Mesenchymal stem cell (in vitro differentiated cells and primary cell): ENCODE results near the gene EGFLAM.
A peak's percentile ranks its signal among the peaks of the same experiment; 100 is the strongest.

Experiments
- DNase-seq: peaks from one replicate; pipeline ENCODE4 v3.0.0-alpha.2; 2013
- H2AFZ ChIP-seq: one replicate; pipeline ENCODE4 v1.6.1; 2013; ENCODE audit warnings: low read depth, mild to moderate bottlenecking, control low read depth, inconsistent platforms, low read length, moderate library complexity
- H2AK5ac ChIP-seq: 2 replicates; pipeline ENCODE4 v1.6.1; 2013; ENCODE audit warnings: low read length, moderate library complexity, mild to moderate bottlenecking, inconsistent platforms; ENCODE audit not compliant: severe bottlenecking
- H2BK120ac ChIP-seq: one replicate; pipeline ENCODE4 v1.6.1; 2013; ENCODE audit warnings: low read depth, mild to moderate bottlenecking, inconsistent platforms, low read length, moderate library complexity
- H2BK12ac ChIP-seq, 2 experiments: one replicate each; pipeline ENCODE4 v1.6.1; 2013; ENCODE audit warnings: inconsistent platforms in 2 of 2, low read length in 2 of 2, mild to moderate bottlenecking in 2 of 2, moderate library complexity in 2 of 2, control low read depth in 1 of 2
- H2BK15ac ChIP-seq: one replicate; pipeline ENCODE4 v1.6.1; 2013; ENCODE audit warnings: mild to moderate bottlenecking, low read depth, inconsistent platforms; ENCODE audit not compliant: poor library complexity, severe bottlenecking
- H2BK5ac ChIP-seq: 2 replicates; pipeline ENCODE4 v1.6.1; 2013; ENCODE audit warnings: low read depth, mild to moderate bottlenecking, low read length, control low read depth, inconsistent platforms; ENCODE audit not compliant: poor library complexity, severe bottlenecking
- H3K14ac ChIP-seq, 2 experiments: one replicate each; pipeline ENCODE4 v1.6.1; 2013; ENCODE audit warnings: inconsistent platforms in 2 of 2, low read length in 2 of 2, control low read depth in 1 of 2, mild to moderate bottlenecking in 1 of 2, moderate library complexity in 1 of 2
- H3K18ac ChIP-seq, 2 experiments: one replicate each; pipeline ENCODE4 v1.6.1; 2013; ENCODE audit warnings: inconsistent platforms in 2 of 2, low read length in 2 of 2, control low read depth in 1 of 2, low read depth in 1 of 2, mild to moderate bottlenecking in 1 of 2
- H3K23ac ChIP-seq, 2 experiments: one replicate each; pipeline ENCODE4 v1.6.1; 2013; ENCODE audit warnings: inconsistent platforms in 2 of 2, low read length in 2 of 2, mild to moderate bottlenecking in 2 of 2, moderate library complexity in 2 of 2, control low read depth in 1 of 2
- H3K27ac ChIP-seq: 2 replicates; pipeline ENCODE4 v1.5.1; 2013; ENCODE audit warnings: mild to moderate bottlenecking, moderate library complexity, low read length, control low read depth, inconsistent platforms; ENCODE audit not compliant: poor library complexity, severe bottlenecking
- H3K27me3 ChIP-seq, 2 experiments: 2 replicates each; pipeline versions ENCODE4 v1.6.1 to v1.7.0; 2013; ENCODE audit warnings: low read length in 2 of 2, mild to moderate bottlenecking in 2 of 2, moderate library complexity in 2 of 2, control low read depth in 1 of 2, inconsistent platforms in 1 of 2; ENCODE audit not compliant: control insufficient read depth in 1 of 2, insufficient read depth in 1 of 2
- H3K36me3 ChIP-seq, 2 experiments: 2 replicates each; pipeline versions ENCODE4 v1.6.1 to v1.7.0; 2013; ENCODE audit warnings: low read length in 2 of 2, control low read depth in 1 of 2, inconsistent platforms in 1 of 2, low read depth in 1 of 2, mild to moderate bottlenecking in 1 of 2; ENCODE audit not compliant: insufficient read depth in 2 of 2, control insufficient read depth in 1 of 2
- H3K4ac ChIP-seq, 2 experiments: one replicate each; pipeline ENCODE4 v1.6.1; 2013; ENCODE audit warnings: inconsistent platforms in 2 of 2, low read length in 2 of 2, mild to moderate bottlenecking in 2 of 2, moderate library complexity in 2 of 2, control low read depth in 1 of 2, low read depth in 1 of 2
- H3K4me1 ChIP-seq: 2 replicates; pipeline ENCODE4 v1.6.1; 2013; ENCODE audit warnings: low read depth, low read length, control low read depth; ENCODE audit not compliant: control insufficient read depth, insufficient read depth
- H3K4me2 ChIP-seq: 2 replicates; pipeline ENCODE4 v1.6.1; 2013; ENCODE audit warnings: low read length, mild to moderate bottlenecking, inconsistent platforms; ENCODE audit not compliant: poor library complexity, severe bottlenecking
- H3K4me3 ChIP-seq, 2 experiments: 2 replicates each; pipeline versions ENCODE4 v1.5.1 to v1.7.0; 2013; ENCODE audit warnings: low read length in 2 of 2, mild to moderate bottlenecking in 2 of 2, control low read depth in 1 of 2, low read depth in 1 of 2; ENCODE audit not compliant: insufficient read depth in 1 of 2
- H3K79me1 ChIP-seq: replicated peaks from 2 replicates; pipeline ENCODE4 v1.6.1; 2013; ENCODE audit warnings: mild to moderate bottlenecking, control low read depth, low read length, inconsistent platforms; ENCODE audit not compliant: poor library complexity, severe bottlenecking
- H3K9ac ChIP-seq: 2 replicates; pipeline ENCODE4 v1.7.0; 2013; ENCODE audit warnings: mild to moderate bottlenecking, low read length, moderate library complexity
- H3K9me3 ChIP-seq: 2 replicates; pipeline ENCODE4 v1.7.0; 2013; ENCODE audit warnings: mild to moderate bottlenecking, low read length; ENCODE audit not compliant: control insufficient read depth
- H4K8ac ChIP-seq: one replicate; pipeline ENCODE4 v1.6.1; 2013; ENCODE audit warnings: inconsistent platforms, mild to moderate bottlenecking, low read length, moderate library complexity
- H4K91ac ChIP-seq: one replicate; pipeline ENCODE4 v1.6.1; 2013; ENCODE audit warnings: mild to moderate bottlenecking, low read length, inconsistent platforms
- WGBS: methylation state at CpG from one replicate; pipeline ENCODE4 v1.1.7; 2013; ENCODE audit warnings: mixed read lengths; 5-methylcytosine and 5-hydroxymethylcytosine counted together

Gene EGFLAM

DNA sequence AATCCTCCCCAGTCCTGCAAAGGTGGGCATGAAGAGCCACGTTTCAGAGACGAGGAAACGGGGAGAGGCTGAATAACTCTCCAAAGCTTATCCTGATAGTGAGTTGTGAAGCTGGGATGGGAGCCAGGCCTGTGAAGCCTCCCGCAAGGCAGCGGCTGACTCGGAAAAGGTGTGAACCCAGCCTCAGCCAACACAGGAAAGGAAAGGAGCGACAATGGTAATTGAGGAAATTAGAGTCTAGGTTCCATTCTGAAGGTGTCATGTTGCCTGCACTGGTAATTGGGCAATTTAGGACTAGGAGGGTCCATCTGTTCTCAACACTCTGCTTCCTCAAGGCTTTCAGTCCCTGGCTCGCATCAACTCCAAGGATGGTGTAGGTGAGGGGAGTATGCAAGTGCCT lies 214.6 kb downstream of the EGFLAM start:
- H3K27ac ChIP-seq = no peak overlapping the region
- H3K9me3 ChIP-seq = no peaks in the 10 kb centered on the region
- H3K27me3 ChIP-seq = no peaks in the 10 kb centered on the region
- H2BK15ac ChIP-seq = no peak overlapping the region
- no peak overlapping the region for H2BK12ac ChIP-seq
- no peak overlapping the region for H4K91ac ChIP-seq
- H3K9ac ChIP-seq = no peak overlapping the region
- no peak overlapping the region for H3K4me2 ChIP-seq
- H3K14ac ChIP-seq = no peak overlapping the region
- no peak overlapping the region for H3K4ac ChIP-seq
- no peak overlapping the region for H2AK5ac ChIP-seq
- 53% methylated on average over 8 of the region's 8 CpGs for WGBS
- H3K23ac ChIP-seq = no peak overlapping the region
- H2AFZ ChIP-seq = no peak overlapping the region
- peak overlapping the region in 1 of 2 experiments; percentile 68 for H3K18ac ChIP-seq
- peaks cover 0 to 5% of the 10 kb centered on the region in 2 experiments for H3K36me3 ChIP-seq
- H3K79me1 ChIP-seq = no peaks in the 10 kb centered on the region
- H3K4me3 ChIP-seq = no peak overlapping the region
- H2BK120ac ChIP-seq = no peak overlapping the region
- H2BK5ac ChIP-seq = no peak overlapping the region
- DNase-seq = no peak
- no peak overlapping the region for H4K8ac ChIP-seq
- peaks cover 9% of the 10 kb centered on the region for H3K4me1 ChIP-seq

DNA sequence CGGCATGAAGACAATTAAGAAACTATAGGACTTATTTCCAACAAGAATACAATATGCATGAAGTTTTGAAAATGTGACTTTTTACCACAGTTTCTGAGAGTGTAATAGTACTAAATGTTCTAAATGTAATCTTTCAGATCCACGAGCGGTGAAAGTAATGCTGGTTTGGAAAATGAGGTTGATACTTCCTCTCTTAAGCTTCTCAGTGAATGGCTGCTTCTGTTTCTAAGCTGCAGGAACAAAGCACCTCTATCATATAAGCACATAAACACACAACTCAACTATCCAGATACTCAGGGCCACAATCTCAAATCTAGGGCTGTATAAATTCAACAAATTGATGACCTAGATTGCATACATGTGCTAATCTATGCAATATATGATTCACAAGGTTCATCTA lies 219.8 kb downstream of the EGFLAM start:
- Histone ChIP-seq H3K4ac (no peak overlapping the region), H4K8ac (no peak overlapping the region), H3K4me2 (no peak overlapping the region), H3K9me3 (no peaks in the 10 kb centered on the region), H2BK120ac (no peak overlapping the region), H3K18ac (no peak overlapping the region), H4K91ac (no peak overlapping the region), H3K27ac (no peak overlapping the region), H2BK12ac (no peak overlapping the region), H3K79me1 (no peaks in the 10 kb centered on the region), H3K9ac (no peak overlapping the region), H3K4me1 (no peaks in the 10 kb centered on the region), H2AFZ (no peak overlapping the region), H3K23ac (no peak overlapping the region), H2AK5ac (no peak overlapping the region), H3K14ac (no peak overlapping the region), H3K27me3 (no peaks in the 10 kb centered on the region), H2BK5ac (no peak overlapping the region), H2BK15ac (no peak overlapping the region), H3K36me3 (peaks cover 0 to 52% of the 10 kb centered on the region in 2 experiments), H3K4me3 (no peak overlapping the region)
- 100% methylated on average over 2 of the region's 3 CpGs for WGBS
- no peak for DNase-seq

DNA sequence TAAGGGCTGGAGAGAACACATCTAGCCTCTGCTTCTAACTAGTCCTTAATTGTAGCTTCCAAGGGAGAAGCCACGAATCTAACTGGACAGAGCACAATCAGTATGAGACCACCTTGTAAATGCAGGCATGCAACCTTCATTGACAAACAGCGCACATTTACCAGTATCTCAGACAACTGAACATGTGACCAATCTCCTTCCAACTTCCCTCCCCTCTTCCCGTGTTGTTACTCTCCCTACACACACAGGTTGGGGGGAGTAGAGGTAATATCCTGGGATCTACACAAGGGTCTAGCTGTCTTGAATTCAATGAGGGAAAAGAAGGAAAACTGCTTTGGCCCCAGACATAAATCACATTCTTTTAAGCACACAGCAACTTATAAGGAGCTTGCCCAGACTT lies 220.5 kb downstream of the EGFLAM start:
- Histone ChIP-seq H3K9ac (no peak overlapping the region), H3K27me3 (no peaks in the 10 kb centered on the region), H3K27ac (no peak overlapping the region), H2BK15ac (no peak overlapping the region), H2AFZ (no peak overlapping the region), H3K14ac (no peak overlapping the region), H3K23ac (no peak overlapping the region), H2BK120ac (no peak overlapping the region), H4K91ac (no peak overlapping the region), H2BK5ac (no peak overlapping the region), H3K36me3 (peaks cover under 1 to 57% of the 10 kb centered on the region in 2 experiments), H2AK5ac (no peak overlapping the region), H3K79me1 (no peaks in the 10 kb centered on the region), H4K8ac (peak overlapping the region; percentile 29), H2BK12ac (no peak overlapping the region), H3K4me3 (no peak overlapping the region), H3K4me1 (no peaks in the 10 kb centered on the region), H3K9me3 (no peaks in the 10 kb centered on the region), H3K18ac (no peak overlapping the region), H3K4me2 (no peak overlapping the region), H3K4ac (no peak overlapping the region)
- no peak for DNase-seq
- 92% methylated on average over 2 of the region's 3 CpGs for WGBS

DNA sequence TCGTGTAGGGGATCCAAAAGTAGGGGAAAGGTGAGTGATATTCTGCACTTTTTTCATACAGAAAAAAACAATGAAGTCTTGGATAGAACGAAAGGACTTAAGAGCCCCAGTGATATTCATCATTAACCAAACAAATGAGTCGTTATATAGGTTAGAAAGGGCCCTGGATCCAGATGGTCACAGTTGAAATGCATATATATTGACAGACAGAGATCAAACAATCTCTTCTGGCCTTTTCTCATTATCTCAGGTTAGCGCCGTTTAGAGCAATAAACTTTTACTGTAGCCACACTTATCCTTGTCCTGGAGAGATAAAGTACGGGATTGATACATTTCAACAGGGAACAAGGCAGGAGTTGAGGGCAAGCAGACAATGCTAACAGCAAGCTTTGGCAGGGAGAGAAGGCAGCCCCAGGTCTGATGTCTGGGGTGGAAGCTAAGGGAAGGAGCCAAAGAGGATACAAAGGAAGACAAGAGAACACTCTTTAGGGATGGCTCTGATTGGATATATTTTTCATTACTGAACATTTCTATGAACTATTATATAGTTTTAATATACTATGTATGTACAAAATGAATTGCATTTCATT lies 221.1 kb downstream of the EGFLAM start:
- no peak overlapping the region for H2BK5ac ChIP-seq
- H3K9ac ChIP-seq = no peak overlapping the region
- H3K9me3 ChIP-seq = no peaks in the 10 kb centered on the region
- H2BK12ac ChIP-seq = no peak overlapping the region
- no peak overlapping the region for H4K91ac ChIP-seq
- H2BK120ac ChIP-seq = no peak overlapping the region
- no peak overlapping the region for H2AFZ ChIP-seq
- H3K27ac ChIP-seq = no peak overlapping the region
- H3K36me3 ChIP-seq = peaks cover 3 to 61% of the 10 kb centered on the region in 2 experiments
- no peak for DNase-seq
- H3K4me2 ChIP-seq = no peak overlapping the region
- H2BK15ac ChIP-seq = no peak overlapping the region
- H3K4me3 ChIP-seq = no peak overlapping the region
- H3K4ac ChIP-seq = no peak overlapping the region
- no peak overlapping the region for H2AK5ac ChIP-seq
- H3K23ac ChIP-seq = no peak overlapping the region
- no peaks in the 10 kb centered on the region for H3K27me3 ChIP-seq
- H3K79me1 ChIP-seq = no peaks in the 10 kb centered on the region
- no peaks in the 10 kb centered on the region for H3K4me1 ChIP-seq
- H3K14ac ChIP-seq = no peak overlapping the region
- H4K8ac ChIP-seq = peak overlapping the region; percentile 45
- no peak overlapping the region for H3K18ac ChIP-seq
- 41% methylated on average over 5 of the region's 6 CpGs for WGBS
